ENCODE data around the gene TARDBP.
"Not testable (repeated sequence)": the region's sequence is repeated elsewhere in the genome, so short reads cannot be mapped to it uniquely, and the experiment has no call there.

The TARDBP gene

GRCh38 chr1:11012260-11013159, at the start of gene TARDBP:
TARDBP (plus strand) TSS chr1:11012654; CDS start chr1:11013728, 1,074 bp downstream.
- DNase-seq (ENCODE audit: low read depth) = peak; percentile 35

GRCh38 chr1:10965546-10966226, 46.8 kb upstream of the TARDBP start:
- DNase-seq (ENCODE audit: low read depth) = no peak

DNA sequence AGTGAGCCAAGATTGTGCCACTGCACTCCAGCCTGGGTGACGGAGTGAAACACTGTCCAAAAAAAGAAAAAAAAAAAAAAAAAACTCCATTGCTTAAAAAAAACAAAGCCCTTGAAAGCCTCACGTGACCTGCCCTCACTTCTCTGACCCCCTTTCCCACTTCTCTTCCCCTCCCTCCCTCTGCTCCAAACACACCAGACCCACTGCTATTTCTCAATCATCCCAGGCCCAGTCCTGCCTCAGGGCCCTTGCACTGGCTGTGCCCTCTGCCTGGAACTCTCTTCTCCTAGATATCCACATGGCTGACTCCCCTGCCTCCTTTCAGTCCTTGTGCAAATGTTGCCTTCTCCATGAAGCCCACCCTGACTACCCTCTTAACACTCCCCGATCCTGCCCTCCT, 45.4 kb upstream of the TARDBP start:
- DNase-seq (ENCODE audit: low read depth) = no peak

DNA sequence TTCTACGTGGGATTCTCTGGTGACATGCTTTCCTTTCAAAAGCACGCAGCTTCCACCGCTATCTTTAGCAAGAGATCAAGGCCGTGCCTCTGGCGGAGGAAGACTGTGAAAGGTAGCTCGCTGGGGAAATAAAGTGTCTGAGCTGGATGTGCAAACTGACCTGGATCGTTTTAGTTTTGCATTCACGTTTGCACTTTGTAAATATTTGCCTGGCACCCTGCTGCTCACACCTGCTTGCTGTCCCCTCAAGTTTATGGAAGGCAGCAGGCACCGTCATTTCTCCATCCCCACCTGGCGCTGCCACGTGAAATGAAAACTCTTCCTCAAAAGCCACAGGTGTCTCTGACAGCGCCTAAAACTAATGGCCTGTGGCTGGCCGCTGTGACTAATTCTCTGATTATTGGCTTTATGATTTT, 44.0 kb upstream of the TARDBP start:
- no peak for DNase-seq (ENCODE audit: low read depth)

- no peak for DNase-seq (ENCODE audit: low read depth)
Observed at GRCh38 chr1:10969267-10969970, 43.0 kb upstream of the TARDBP start.

- DNase-seq (ENCODE audit: low read depth) = no peak
Observed at GRCh38 chr1:10969971-10970332, 42.5 kb upstream of the TARDBP start.

DNA sequence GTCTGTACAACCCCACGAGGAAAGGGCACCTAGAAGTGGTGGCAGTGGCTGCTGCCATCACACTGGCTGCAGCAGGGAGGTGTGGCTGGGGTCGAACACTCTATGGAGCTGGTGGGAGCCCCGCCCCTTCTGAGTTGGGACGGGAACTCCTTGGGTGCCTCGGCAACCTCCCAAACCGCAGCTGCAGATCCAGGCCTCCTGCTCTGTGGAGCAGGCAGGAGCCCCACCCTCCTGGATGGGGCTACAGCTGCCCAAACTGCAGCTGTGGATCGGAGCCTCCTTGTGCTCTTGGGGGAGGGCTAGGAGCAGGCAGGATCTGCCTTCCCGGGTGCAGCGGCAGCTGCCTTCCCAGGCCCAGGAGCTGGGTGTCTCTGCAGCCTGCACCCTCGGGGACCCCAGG, 38.9 kb upstream of the TARDBP start:
- DNase-seq (ENCODE audit: low read depth) = no peak

GRCh38 chr1:10973956-10974881, 38.2 kb upstream of the TARDBP start:
- no peak for DNase-seq (ENCODE audit: low read depth)

- no peak for DNase-seq (ENCODE audit: low read depth)
Observed at GRCh38 chr1:10975567-10976326, 36.7 kb upstream of the TARDBP start.

- DNase-seq (ENCODE audit: low read depth) = no peak
Observed at GRCh38 chr1:10978719-10979118, 33.7 kb upstream of the TARDBP start.

- no peak for DNase-seq (ENCODE audit: low read depth)
Observed at GRCh38 chr1:10979483-10979920, 33.0 kb upstream of the TARDBP start.

GRCh38 chr1:10980094-10980577, 32.3 kb upstream of the TARDBP start:
- no peak for DNase-seq (ENCODE audit: low read depth)

DNA sequence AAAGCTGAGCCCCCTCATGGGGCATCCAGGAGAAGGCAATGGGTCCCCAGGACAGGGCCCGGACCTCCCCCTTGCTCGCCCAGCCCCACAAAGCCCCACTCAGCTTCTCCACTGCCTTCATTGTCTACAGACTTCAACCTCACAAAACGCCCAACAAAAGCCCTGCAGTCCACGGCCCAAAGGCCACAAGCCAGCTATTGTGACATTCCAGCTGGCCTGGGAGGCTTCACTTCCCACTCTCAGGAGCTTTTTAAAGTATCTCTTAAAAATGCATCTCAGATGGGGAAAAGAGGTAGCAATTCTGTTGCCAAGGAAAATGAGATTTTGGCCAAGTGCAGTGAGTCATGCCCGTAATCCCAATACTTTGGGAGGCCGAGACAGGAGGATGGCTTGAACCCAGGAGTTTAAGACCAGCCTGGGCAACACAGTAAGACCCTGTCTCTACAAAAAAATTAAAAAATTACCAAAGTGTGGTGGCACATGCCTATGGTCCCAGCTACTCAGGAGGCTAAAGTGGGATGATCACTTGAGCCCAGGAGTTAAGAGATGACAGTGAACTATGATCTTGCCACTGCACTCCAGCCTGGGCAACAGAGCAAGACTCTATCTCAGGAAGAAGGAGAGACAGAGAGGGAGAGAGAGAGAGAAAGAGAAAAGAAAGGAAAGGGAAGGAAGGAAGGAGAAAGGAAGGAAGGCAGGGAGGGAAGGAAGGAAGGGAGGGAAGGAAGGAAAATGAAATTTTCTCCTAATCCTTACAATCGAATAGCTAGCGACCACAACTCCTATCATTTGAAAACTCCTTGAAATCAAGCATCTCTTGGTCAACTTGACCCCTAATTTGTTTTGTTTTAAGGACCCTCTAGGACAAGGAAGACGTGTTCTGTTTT, 31.4 kb upstream of the TARDBP start:
- no peak for DNase-seq (ENCODE audit: low read depth)

GRCh38 chr1:10986525-10986890, 25.9 kb upstream of the TARDBP start:
- no peak for DNase-seq (ENCODE audit: low read depth)

GRCh38 chr1:10987840-10988417, 24.5 kb upstream of the TARDBP start:
- DNase-seq (ENCODE audit: low read depth) = no peak

DNA sequence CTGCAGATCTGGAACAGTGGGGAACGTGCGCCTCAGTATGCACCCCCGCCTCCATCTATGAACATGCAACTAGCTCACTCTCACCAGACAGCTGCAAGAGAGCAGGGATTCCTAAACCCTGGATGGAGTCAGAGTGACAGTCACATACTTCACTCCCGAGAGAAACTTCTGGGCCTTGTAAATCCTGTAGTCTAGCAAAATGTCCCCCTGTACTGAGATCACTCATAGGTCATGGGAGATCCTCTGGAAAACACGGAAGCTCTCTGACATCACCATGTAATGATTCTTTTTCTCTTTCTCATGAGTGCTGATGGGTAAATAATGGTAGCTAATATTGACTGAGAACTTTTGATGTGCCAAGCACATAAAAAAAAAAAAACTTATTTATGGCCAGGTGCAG, 23.4 kb upstream of the TARDBP start:
- no peak for DNase-seq (ENCODE audit: low read depth)

DNA sequence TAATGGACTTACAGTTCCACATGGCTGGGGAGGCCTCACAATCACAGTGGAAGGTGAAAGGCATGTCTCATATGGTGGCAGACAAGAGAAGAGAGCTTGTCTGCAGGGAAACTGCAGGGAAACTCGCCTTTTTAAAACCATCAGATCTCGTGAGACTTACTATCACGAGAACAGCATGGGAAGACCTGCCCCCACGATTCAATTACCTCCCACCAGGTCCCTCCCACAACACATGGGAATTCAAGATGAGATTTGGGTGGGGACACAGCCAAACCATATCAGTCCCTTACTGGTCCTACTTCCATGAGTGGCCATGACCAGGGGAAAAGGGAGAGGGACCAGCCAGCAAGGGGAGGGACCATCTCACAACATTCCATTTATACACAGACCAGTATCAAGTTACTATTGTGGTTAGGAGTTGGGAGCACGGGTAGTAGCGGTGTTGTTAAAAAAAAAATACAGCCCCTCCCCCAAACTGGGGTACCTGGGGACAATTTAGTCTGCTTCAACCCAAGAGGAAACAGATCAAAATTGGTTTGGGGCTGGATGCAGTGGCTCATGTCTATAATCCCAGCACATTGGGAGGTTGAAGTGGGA, 22.4 kb upstream of the TARDBP start:
- DNase-seq (ENCODE audit: low read depth) = not testable (repeated sequence)

DNA sequence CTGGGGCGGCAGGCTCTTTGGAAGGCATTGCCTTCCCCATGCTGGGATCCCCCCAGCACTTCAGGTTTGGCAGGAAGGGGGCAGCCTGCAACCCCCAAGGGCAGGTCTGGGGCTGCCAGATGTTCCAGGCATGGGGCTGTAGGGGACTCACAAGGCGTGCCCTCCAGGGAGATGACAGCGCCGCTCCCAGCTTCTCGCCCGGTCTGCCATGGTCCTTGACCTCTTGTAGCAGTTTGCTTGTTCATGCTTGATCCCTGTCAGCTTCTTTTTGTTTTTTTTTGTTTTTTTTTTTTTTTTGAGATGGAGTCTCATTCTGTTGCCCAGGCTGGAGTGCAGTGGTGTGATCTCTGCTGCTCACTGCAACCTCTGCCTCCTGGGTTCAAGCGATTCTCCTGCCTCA, 21.6 kb upstream of the TARDBP start:
- no peak for DNase-seq (ENCODE audit: low read depth)

DNA sequence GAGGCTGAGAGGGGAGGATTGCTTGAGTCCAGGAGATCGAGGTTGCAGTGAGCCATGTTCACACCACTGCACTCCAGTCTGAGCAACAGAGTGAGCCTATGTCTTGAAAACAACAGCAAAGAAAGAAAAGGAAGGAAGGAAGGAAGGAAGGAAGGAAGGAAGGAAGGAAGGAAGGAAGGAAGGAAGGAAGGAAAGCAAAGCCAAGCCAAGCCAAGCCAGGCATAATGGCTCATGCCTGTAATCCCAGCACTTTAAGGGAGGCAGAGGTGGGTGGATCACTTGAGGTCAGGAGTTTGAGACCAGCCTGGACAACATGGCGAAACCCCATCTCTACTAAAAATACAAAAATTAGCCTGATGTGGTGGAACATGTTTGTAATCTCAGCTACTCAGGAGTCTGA, 20.4 kb upstream of the TARDBP start:
- DNase-seq (ENCODE audit: low read depth) = not testable (repeated sequence)
